ENCODE data around the gene CYP4F3. TPM values are rescaled to one million over a fixed set of nuclear protein-coding genes. Genes with fewer than 3 reads are reported as not detected.

CYP4F3 gene
- polyA plus RNA-seq, 3 donors, result 0.56 to 1.2 (median 0.92) TPM

GRCh38 chr19:15666186-15666585 is 25.5 kb downstream of the CYP4F3 start:
- peaks cover 0 to 3% of the 10 kb centered on the region in 2 donors for H3K9me3 ChIP-seq (replicated peaks in 1 of 2; ENCODE audit: control insufficient read depth in 1 of 2, insufficient read depth in 1 of 2, low read length in 2 of 2)
- Mint-ChIP-seq H3K36me3 (no peaks in the 10 kb centered on the region), H3K27ac (no peak overlapping the region), H3K4me1 (peaks cover 12% of the 10 kb centered on the region), H3K27me3 (ENCODE audit: low read depth in 3 of 3) (peaks cover 1 to 9% (median 8%) of the 10 kb centered on the region in 3 donors), H3K4me3 (no peak overlapping the region), H3K9me3 (peaks cover 0 to 3% (median 0%) of the 10 kb centered on the region in 7 donors)
- no peak overlapping the region for H3K4me2 ChIP-seq (replicated peaks; ENCODE audit: extremely low read depth, low read length, poor library complexity, severe bottlenecking)
- no peaks in the 10 kb centered on the region for H3K36me3 ChIP-seq (replicated peaks in 1 of 2; ENCODE audit: control insufficient read depth in 1 of 2, insufficient read depth in 2 of 2, low read length in 2 of 2)
- DNase-seq, result no peak
- no peaks in the 10 kb centered on the region for H4K20me1 ChIP-seq (ENCODE audit: insufficient read depth, low read length)
- no peak overlapping the region for H2AFZ ChIP-seq (ENCODE audit: insufficient read depth, low read depth, low read length, poor library complexity, severe bottlenecking)
- 63% methylated on average over 1 of the region's 1 CpG for WGBS (ENCODE audit: insufficient coverage)
- H3K79me2 ChIP-seq (ENCODE audit: insufficient read depth, low read length), result no peaks in the 10 kb centered on the region
- no peak overlapping the region for H3K4me3 ChIP-seq (replicated peaks in 1 of 3; ENCODE audit: low read depth in 2 of 3, low read length in 3 of 3)
- intact Hi-C loops (cut with micrococcal nuclease), result no loop called here
- TF ChIP-seq, protein P1, sequence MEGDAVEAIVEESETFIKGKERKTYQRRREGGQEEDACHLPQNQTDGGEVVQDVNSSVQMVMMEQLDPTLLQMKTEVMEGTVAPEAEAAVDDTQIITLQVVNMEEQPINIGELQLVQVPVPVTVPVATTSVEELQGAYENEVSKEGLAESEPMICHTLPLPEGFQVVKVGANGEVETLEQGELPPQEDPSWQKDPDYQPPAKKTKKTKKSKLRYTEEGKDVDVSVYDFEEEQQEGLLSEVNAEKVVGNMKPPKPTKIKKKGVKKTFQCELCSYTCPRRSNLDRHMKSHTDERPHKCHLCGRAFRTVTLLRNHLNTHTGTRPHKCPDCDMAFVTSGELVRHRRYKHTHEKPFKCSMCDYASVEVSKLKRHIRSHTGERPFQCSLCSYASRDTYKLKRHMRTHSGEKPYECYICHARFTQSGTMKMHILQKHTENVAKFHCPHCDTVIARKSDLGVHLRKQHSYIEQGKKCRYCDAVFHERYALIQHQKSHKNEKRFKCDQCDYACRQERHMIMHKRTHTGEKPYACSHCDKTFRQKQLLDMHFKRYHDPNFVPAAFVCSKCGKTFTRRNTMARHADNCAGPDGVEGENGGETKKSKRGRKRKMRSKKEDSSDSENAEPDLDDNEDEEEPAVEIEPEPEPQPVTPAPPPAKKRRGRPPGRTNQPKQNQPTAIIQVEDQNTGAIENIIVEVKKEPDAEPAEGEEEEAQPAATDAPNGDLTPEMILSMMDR (IDR thresholded peaks at IDR 0.05), result no peak
- H3K9ac ChIP-seq (ENCODE audit: insufficient read depth, low read length, poor library complexity, severe bottlenecking), result no peak overlapping the region
- H3K4me1 ChIP-seq (ENCODE audit: control insufficient read depth in 1 of 2, insufficient read depth in 2 of 2, low read length in 2 of 2), result peaks cover 24 to 27% of the 10 kb centered on the region in 2 donors
- no peak overlapping the region for H3K27ac ChIP-seq (ENCODE audit: low read depth in 1 of 2, low read length in 2 of 2)
- H3K27me3 ChIP-seq (ENCODE audit: control insufficient read depth in 2 of 2, insufficient read depth in 2 of 2, low read length in 2 of 2), result peaks cover 0 to 2% of the 10 kb centered on the region in 2 donors

GRCh38 chr19:15666883-15667282 is 26.2 kb downstream of the CYP4F3 start:
- H3K36me3 ChIP-seq (replicated peaks in 1 of 2; ENCODE audit: control insufficient read depth in 1 of 2, insufficient read depth in 2 of 2, low read length in 2 of 2), result no peaks in the 10 kb centered on the region
- Mint-ChIP-seq H3K27ac (no peak overlapping the region), H3K4me1 (peaks cover 12% of the 10 kb centered on the region), H3K36me3 (no peaks in the 10 kb centered on the region), H3K27me3 (ENCODE audit: low read depth in 3 of 3) (peaks cover 1 to 9% (median 8%) of the 10 kb centered on the region in 3 donors), H3K4me3 (no peak overlapping the region), H3K9me3 (peaks cover 0 to 3% (median 0%) of the 10 kb centered on the region in 7 donors)
- no peaks in the 10 kb centered on the region for H3K79me2 ChIP-seq (ENCODE audit: insufficient read depth, low read length)
- peaks cover 0 to 3% of the 10 kb centered on the region in 2 donors for H3K9me3 ChIP-seq (replicated peaks in 1 of 2; ENCODE audit: control insufficient read depth in 1 of 2, insufficient read depth in 1 of 2, low read length in 2 of 2)
- no peak overlapping the region for H3K4me2 ChIP-seq (replicated peaks; ENCODE audit: extremely low read depth, low read length, poor library complexity, severe bottlenecking)
- peak; percentile 41 to 54 (median 46) for DNase-seq
- no peak overlapping the region for H3K4me3 ChIP-seq (replicated peaks in 1 of 3; ENCODE audit: low read depth in 2 of 3, low read length in 3 of 3)
- H3K27ac ChIP-seq (ENCODE audit: low read depth in 1 of 2, low read length in 2 of 2), result no peak overlapping the region
- intact Hi-C loops (cut with micrococcal nuclease), result no loop called here
- H3K4me1 ChIP-seq (ENCODE audit: control insufficient read depth in 1 of 2, insufficient read depth in 2 of 2, low read length in 2 of 2), result peaks cover 24 to 27% of the 10 kb centered on the region in 2 donors
- no peak overlapping the region for H3K9ac ChIP-seq (ENCODE audit: insufficient read depth, low read length, poor library complexity, severe bottlenecking)
- peaks cover 0 to 2% of the 10 kb centered on the region in 2 donors for H3K27me3 ChIP-seq (ENCODE audit: control insufficient read depth in 2 of 2, insufficient read depth in 2 of 2, low read length in 2 of 2)
- TF ChIP-seq, protein P1 (IDR thresholded peaks at IDR 0.05), result no peak
- no peak overlapping the region for H2AFZ ChIP-seq (ENCODE audit: insufficient read depth, low read depth, low read length, poor library complexity, severe bottlenecking)
- H4K20me1 ChIP-seq (ENCODE audit: insufficient read depth, low read length), result no peaks in the 10 kb centered on the region
- 0% methylated on average over 3 of the region's 4 CpGs for WGBS (ENCODE audit: insufficient coverage)

All from CD14-positive monocyte (primary cell).